ENCODE measurements around the gene STMND1. TPM values are rescaled to one million over a fixed set of nuclear protein-coding genes. Genes with fewer than 3 reads are reported as not detected.

The STMND1 gene
- total and polyA plus RNA-seq, 2 of the 4 experiments (the other 2 are of a cell fraction), result not detected

- H3K4me3 ChIP-seq (ENCODE audit: insufficient read depth, low read depth, low read length), result no peak overlapping the region
- dilution Hi-C loops (cut with HindIII; ENCODE audit: low sequenced_read_pairs, unreplicated experiment), result no loop called here
- H3K27ac ChIP-seq (ENCODE audit: insufficient read depth, low read length), result no peak overlapping the region
- WGBS, 2 experiments (ENCODE audit: extremely low coverage in 2 of 2, insufficient read length in 1 of 2), result no CpG with 5 or more reads among the region's 2 CpGs
- peaks cover 11% of the 10 kb centered on the region for H3K9me3 ChIP-seq (ENCODE audit: control insufficient read depth, insufficient read depth, low read length)
- H3K4me1 ChIP-seq (ENCODE audit: control insufficient read depth, insufficient read depth, low read length), result no peaks in the 10 kb centered on the region; the same call in 1 of the 2 replicates
- H4K8ac ChIP-seq (ENCODE audit: low read depth in 2 of 2, low read length in 2 of 2), result no peak overlapping the region
- ATAC-seq (ENCODE audit: low read depth) (no peak), DNase-seq (no peak)
- no peak overlapping the region for H3K9ac ChIP-seq (ENCODE audit: low read depth, low read length)
- H4K91ac ChIP-seq (ENCODE audit: insufficient read depth, low read depth, low read length), result no peak overlapping the region
- no peaks in the 10 kb centered on the region for H4K20me1 ChIP-seq (ENCODE audit: insufficient read depth, low read length)
- H3K79me1 ChIP-seq (ENCODE audit: low read depth in 1 of 2, low read length in 2 of 2), result no peaks in the 10 kb centered on the region
- H2AK5ac ChIP-seq (ENCODE audit: low read depth, low read length), result no peak overlapping the region
- BruUV-seq (replicated peaks), result no TSS peak
- H3K14ac ChIP-seq (replicated peaks; ENCODE audit: low read depth, low read length), result no peak overlapping the region
- no peaks in the 10 kb centered on the region for H3K36me3 ChIP-seq (ENCODE audit: control insufficient read depth, insufficient read depth, low read length)
- intact Hi-C loops (cut with micrococcal nuclease), result no loop called here
- no peak overlapping the region for H2BK5ac ChIP-seq (ENCODE audit: low read depth, low read length, poor library complexity, severe bottlenecking)
- H3K56ac ChIP-seq (ENCODE audit: extremely low read depth, insufficient read depth, low read length), result no peak overlapping the region
- ChIA-PET CTCF (no interaction called here), POLR2A (ENCODE audit: unreplicated experiment) (no interaction called here)
- no peak overlapping the region for H3K4ac ChIP-seq (ENCODE audit: low read depth, low read length)
- H2AFZ ChIP-seq (replicated peaks; ENCODE audit: low read length, poor library complexity), result no peak overlapping the region
- no peak overlapping the region for H2BK120ac ChIP-seq (ENCODE audit: low read depth, low read length)
- no peak overlapping the region for H2AK9ac ChIP-seq (replicated peaks; ENCODE audit: low read depth, low read length, poor library complexity)
- in situ Hi-C loops (cut with MboI; ENCODE audit: low sequenced_read_pairs), result no loop called here
- no peak overlapping the region for H4K5ac ChIP-seq (ENCODE audit: low read depth, low read length)
- no peak overlapping the region for H3K4me2 ChIP-seq (ENCODE audit: low read depth, low read length)
- no peaks in the 10 kb centered on the region for H3K9me1 ChIP-seq (ENCODE audit: insufficient read depth, low read length)
- no peak overlapping the region for H2BK15ac ChIP-seq (ENCODE audit: low read depth, low read length)
- no peak overlapping the region for H2BK20ac ChIP-seq (ENCODE audit: low read depth, low read length)
- no peak overlapping the region for H3K23ac ChIP-seq (ENCODE audit: low read depth, low read length)
- TF ChIP-seq NFE2L2 (IDR thresholded peaks at IDR 0.05; ENCODE audit: low read depth, low read length) (no peak), RCOR1 (IDR thresholded peaks at IDR 0.05; ENCODE audit: insufficient replicate concordance, low read length) (no peak), BHLHE40 (IDR thresholded peaks at IDR 0.05; ENCODE audit: low read depth, low read length) (no peak), MAFK (IDR thresholded peaks at IDR 0.05; ENCODE audit: low read depth, low read length) (no peak), FOS (IDR thresholded peaks at IDR 0.05; ENCODE audit: low read depth, low read length) (no peak), MAZ (IDR thresholded peaks at IDR 0.05; ENCODE audit: borderline replicate concordance, low read depth, low read length) (no peak), POLR2A (IDR thresholded peaks at IDR 0.05; ENCODE audit: low read depth, low read length) (no peak), SMC3 (IDR thresholded peaks at IDR 0.05; ENCODE audit: low read depth, low read length) (no peak), CHD1 (IDR thresholded peaks at IDR 0.05; ENCODE audit: low read depth, low read length) (no peak), RAD21 (IDR thresholded peaks at IDR 0.05; ENCODE audit: low read length) (no peak), RFX5 (IDR thresholded peaks at IDR 0.05; ENCODE audit: low read depth, low read length) (no peak)
- TF ChIP-seq, protein P1, sequence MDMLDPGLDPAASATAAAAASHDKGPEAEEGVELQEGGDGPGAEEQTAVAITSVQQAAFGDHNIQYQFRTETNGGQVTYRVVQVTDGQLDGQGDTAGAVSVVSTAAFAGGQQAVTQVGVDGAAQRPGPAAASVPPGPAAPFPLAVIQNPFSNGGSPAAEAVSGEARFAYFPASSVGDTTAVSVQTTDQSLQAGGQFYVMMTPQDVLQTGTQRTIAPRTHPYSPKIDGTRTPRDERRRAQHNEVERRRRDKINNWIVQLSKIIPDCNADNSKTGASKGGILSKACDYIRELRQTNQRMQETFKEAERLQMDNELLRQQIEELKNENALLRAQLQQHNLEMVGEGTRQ (IDR thresholded peaks at IDR 0.05; ENCODE audit: low read depth, low read length), result no peak
- TF ChIP-seq, protein P2, sequence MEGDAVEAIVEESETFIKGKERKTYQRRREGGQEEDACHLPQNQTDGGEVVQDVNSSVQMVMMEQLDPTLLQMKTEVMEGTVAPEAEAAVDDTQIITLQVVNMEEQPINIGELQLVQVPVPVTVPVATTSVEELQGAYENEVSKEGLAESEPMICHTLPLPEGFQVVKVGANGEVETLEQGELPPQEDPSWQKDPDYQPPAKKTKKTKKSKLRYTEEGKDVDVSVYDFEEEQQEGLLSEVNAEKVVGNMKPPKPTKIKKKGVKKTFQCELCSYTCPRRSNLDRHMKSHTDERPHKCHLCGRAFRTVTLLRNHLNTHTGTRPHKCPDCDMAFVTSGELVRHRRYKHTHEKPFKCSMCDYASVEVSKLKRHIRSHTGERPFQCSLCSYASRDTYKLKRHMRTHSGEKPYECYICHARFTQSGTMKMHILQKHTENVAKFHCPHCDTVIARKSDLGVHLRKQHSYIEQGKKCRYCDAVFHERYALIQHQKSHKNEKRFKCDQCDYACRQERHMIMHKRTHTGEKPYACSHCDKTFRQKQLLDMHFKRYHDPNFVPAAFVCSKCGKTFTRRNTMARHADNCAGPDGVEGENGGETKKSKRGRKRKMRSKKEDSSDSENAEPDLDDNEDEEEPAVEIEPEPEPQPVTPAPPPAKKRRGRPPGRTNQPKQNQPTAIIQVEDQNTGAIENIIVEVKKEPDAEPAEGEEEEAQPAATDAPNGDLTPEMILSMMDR (conservative IDR thresholded peaks at IDR 0.05; ENCODE audit: low read depth, low read length), result no peak
- H3K18ac ChIP-seq (ENCODE audit: low read depth, low read length), result no peak overlapping the region
- peaks cover 2% of the 10 kb centered on the region for H3K27me3 ChIP-seq (ENCODE audit: control insufficient read depth, insufficient read depth, low read length)
Measured at GRCh38 chr6:17178326-17178725, 76.5 kb downstream of the STMND1 start.

All from IMR-90 (cell line).